T-helper 9 cell (primary cell): Measurements from ENCODE around the gene CNTN6.

ENCODE experiments used
- DNase-seq: peaks from one replicate; pipeline ENCODE4 v3.0.0-alpha.2; 2020

Gene CNTN6

DNA sequence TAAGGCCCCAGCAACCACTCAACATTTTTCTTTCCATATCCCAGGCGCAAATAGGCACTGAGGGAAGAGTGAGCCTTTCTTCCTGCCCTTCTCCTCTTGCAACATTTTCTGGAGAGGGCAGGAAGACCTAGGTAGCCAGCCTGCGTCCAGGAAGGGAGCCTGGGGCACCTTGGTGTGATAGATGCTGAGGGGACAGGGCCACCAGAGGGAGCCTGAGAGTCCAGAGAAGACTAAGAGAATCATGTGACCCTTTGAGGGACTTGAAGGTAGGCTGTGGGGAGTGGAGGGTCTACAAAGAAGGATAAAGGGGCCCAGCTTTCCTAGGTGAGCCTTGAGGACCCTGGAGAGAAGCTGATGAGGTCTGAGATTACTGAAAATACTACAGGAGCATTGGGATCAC is 346.6 kb downstream of the CNTN6 start:
- no peak for DNase-seq

DNA sequence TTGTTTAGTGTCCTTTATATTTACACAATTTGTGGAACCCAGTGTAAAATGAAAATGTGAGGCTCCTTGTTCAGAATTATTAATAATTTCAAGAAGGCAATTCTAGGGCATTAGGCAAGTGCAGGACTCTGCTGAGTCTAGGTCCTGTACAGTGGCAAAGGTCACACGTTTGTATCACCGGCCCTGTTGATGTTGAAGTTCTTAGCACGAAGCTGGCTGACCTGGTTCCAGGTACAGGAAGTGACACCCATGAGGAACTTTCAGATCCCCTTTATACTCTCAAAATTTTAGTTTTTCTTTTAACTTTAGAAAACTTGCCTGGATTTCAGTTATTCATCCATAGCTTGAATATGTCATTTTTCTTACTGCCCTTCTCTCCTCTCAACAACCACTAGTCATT is 349.4 kb downstream of the CNTN6 start:
- DNase-seq = no peak

DNA sequence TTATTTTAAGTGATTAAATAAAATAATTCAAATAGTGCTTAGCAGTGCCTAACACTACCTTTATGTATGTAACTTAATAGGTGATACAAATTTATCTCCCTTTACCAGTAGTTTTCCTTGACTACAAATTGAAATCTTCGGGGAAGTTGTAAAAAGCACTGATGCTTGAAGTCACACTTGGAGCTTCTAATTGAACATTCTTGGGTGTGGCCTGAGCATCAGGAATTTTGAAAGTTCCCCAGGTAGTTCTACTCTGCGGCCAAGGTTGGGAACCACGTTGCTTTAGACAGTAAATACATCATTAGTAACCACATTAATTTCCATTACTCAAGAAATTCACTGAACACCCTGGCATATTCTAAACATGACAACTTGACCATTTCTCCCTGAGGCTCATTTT is 351.4 kb downstream of the CNTN6 start:
- no peak for DNase-seq

DNA sequence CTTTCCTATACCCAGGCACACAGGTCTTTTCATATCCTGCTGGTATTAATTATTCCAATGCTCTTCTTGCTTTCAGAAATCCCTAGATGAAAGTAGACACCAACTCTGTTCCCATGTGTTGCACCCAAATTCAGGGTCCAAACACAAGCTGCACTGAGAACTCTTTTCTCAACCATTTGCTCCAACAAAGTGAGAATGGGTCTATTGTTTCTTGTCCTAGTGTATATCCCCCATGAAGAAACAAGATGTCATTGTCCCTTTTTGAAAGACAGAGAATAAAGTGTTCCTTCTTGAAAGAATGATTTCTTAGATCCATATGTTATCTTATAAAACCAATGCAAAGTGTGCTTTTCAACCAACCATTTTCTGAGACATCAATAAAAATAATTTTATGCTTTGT is 353.7 kb downstream of the CNTN6 start:
- DNase-seq = no peak

- DNase-seq = no peak
Measured at GRCh38 chr3:1447452-1447851, 354.6 kb downstream of the CNTN6 start.

DNA sequence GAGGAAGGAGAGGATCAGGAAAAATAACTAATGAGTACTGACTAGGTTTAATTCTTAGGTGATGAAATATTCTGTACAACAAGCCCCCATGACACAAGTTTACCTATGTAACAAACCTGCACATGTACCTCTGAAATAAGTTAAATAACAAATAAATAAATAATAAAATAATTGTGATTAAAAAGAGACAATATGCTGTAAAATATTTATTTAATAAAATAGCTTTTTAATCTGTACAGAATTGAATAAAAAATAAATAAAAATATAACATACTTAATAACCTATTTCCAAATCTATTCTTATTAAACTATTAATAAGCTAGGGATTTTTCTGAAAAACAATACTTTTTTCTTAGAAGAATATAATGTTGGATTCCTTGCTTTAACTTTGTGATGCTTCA is 355.6 kb downstream of the CNTN6 start:
- DNase-seq = no peak
